Natural killer cell (primary cell): ENCODE data around the gene AGO3. TPM values are rescaled to one million over a fixed set of nuclear protein-coding genes. Genes with fewer than 3 reads are reported as not detected.

ENCODE experiments used
- ATAC-seq, 3 donors: fragments of 150-1000 bp in 2 of 3; fragments of 200-7000 bp in 1 of 3; cut with Tn5 transposase; 1 replicate in 1 of 3; 2 replicates in 2 of 3; pipeline ENCODE4 v1.10.0; 2021; ENCODE audit warnings: mild to moderate bottlenecking in 2 of 3, moderate library complexity in 2 of 3
- DNase-seq, 2 donors: peaks; one replicate each; pipeline versions ENCODE4 v3.0.0 to v3.0.0-alpha.2; 2013 to 2021; ENCODE audit warnings: mixed read lengths in 1 of 2
- H3K27ac ChIP-seq: one replicate; pipeline ENCODE4 v1.5.1; 2013; ENCODE audit warnings: mild to moderate bottlenecking, low read length
- H3K27me3 ChIP-seq: one replicate; pipeline ENCODE4 v1.6.1; 2013; ENCODE audit warnings: low read length; ENCODE audit not compliant: control insufficient read depth, insufficient read depth
- H3K36me3 ChIP-seq: one replicate; pipeline ENCODE4 v1.6.1; 2013; ENCODE audit warnings: low read length; ENCODE audit not compliant: control insufficient read depth, insufficient read depth
- H3K4me1 ChIP-seq: one replicate; pipeline ENCODE4 v1.6.1; 2013; ENCODE audit warnings: low read length; ENCODE audit not compliant: control insufficient read depth, insufficient read depth
- H3K4me3 ChIP-seq: one replicate; pipeline ENCODE4 v1.5.1; 2013; ENCODE audit warnings: low read length
- H3K9me3 ChIP-seq: one replicate; pipeline ENCODE4 v1.6.1; 2013; ENCODE audit warnings: low read length; ENCODE audit not compliant: control insufficient read depth, insufficient read depth
- H3K27ac Mint-ChIP-seq, 2 donors: one replicate each; pipeline ENCODE4 v1.8.0; 2022; ENCODE audit warnings: mild to moderate bottlenecking in 2 of 2, mixed read lengths in 2 of 2, moderate library complexity in 1 of 2
- H3K27me3 Mint-ChIP-seq, 2 donors: one replicate each; pipeline ENCODE4 v1.8.0; 2022; ENCODE audit warnings: low read depth in 2 of 2, mixed read lengths in 2 of 2
- H3K36me3 Mint-ChIP-seq: one replicate; pipeline ENCODE4 v1.8.0; 2022; ENCODE audit warnings: mixed read lengths
- H3K4me1 Mint-ChIP-seq, 2 donors: one replicate each; pipeline ENCODE4 v1.8.0; 2022; ENCODE audit warnings: mixed read lengths in 2 of 2
- H3K4me3 Mint-ChIP-seq: one replicate; pipeline ENCODE4 v1.8.0; 2022; ENCODE audit warnings: mild to moderate bottlenecking, moderate library complexity, mixed read lengths
- H3K9me3 Mint-ChIP-seq, 2 donors: one replicate each; pipeline ENCODE4 v1.8.0; 2022; ENCODE audit warnings: mixed read lengths in 2 of 2
- CTCF ChIP-seq: fragments of 200-600 bp; IDR thresholded peaks from one replicate; pipeline ENCODE4 v1.8.0; 2022; ENCODE audit warnings: antibody characterized with exemption
- WGBS: methylation state at CpG from one replicate; pipeline ENCODE4 v1.1.7; 2013; ENCODE audit warnings: missing lambda C conversion rate; ENCODE audit not compliant: insufficient coverage; 5-methylcytosine and 5-hydroxymethylcytosine counted together
- intact Hi-C: fragments of 100-400 bp; cut with micrococcal nuclease; formaldehyde crosslinking; loops from one replicate; pipeline ENCODE4 v1.14.2; 2022
- total RNA-seq, 4 donors: library from RNA; stranded (reverse); fragments of 120-200 nt in 1 of 4; gene quantifications; one replicate each; pipeline versions ENCODE4 v1.2.3 to v1.2.4, GENCODE V29; 2013 to 2022

Gene AGO3
- total RNA-seq, 3 donors from 2014 or later (not counting 1 experiment from before 2014, with no cell fraction given) = 36.5 to 49.6 (median 49.0) TPM

DNA sequence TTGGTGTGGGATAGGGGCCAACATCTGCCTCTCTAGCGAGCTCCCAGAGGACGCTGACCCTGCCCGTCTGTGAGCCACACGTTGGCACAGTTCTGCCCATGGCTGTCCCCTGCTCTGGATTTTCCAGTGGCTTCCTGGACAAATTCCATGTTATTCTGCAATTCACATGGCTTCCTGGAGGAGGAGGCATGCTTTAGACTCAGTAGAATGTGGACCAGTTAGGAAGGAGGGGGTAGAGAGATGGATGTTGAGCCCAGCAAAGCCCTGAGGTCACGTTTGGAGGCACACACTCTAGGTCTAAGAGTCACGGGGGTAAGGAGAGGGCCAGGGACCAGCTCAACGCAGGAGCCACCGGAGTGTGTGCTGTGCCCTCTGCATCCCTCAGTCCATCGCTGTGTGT lies 181.9 kb downstream of the AGO3 start:
- no peak for TF ChIP-seq CTCF
- Mint-ChIP-seq H3K36me3 (no peaks in the 10 kb centered on the region), H3K4me3 (no peak overlapping the region), H3K27ac (no peak overlapping the region), H3K9me3 (no peaks in the 10 kb centered on the region), H3K4me1 (peaks cover 5 to 10% of the 10 kb centered on the region in 2 donors), H3K27me3 (peaks cover 0 to 3% of the 10 kb centered on the region in 2 donors)
- H3K4me3 ChIP-seq = no peak overlapping the region
- H3K27ac ChIP-seq = no peak overlapping the region
- no peaks in the 10 kb centered on the region for H3K27me3 ChIP-seq
- no peaks in the 10 kb centered on the region for H3K9me3 ChIP-seq
- ATAC-seq (no peak), DNase-seq (no peak)
- 95% methylated on average over 9 of the region's 9 CpGs for WGBS
- peaks cover 19% of the 10 kb centered on the region for H3K4me1 ChIP-seq
- H3K36me3 ChIP-seq = no peaks in the 10 kb centered on the region
- intact Hi-C loops = no loop called here

DNA sequence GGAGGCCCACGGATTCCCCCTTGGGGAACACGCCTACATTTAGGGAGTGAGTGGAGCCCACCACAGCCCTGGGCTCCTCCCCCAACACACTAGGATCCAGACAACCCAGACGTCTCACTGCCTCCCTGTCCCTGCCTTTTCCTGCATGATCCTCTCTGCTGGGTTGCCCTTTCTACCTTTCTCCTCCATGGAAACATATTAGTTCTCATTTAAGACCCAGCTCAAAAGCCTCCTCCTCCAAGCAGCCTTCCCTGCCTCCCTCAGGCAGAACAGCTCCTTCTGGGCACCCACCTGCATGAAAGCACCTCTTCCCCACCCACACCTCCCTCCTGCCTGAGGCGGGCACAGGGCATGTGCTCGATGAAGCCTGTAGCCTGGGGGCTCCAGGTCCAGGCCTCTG lies 183.5 kb downstream of the AGO3 start:
- H3K27ac ChIP-seq = no peak overlapping the region
- intact Hi-C loops = no loop called here
- no peak overlapping the region for H3K4me3 Mint-ChIP-seq

GRCh38 chr1:36115200-36115669 lies 184.3 kb downstream of the AGO3 start:
- no peak for TF ChIP-seq CTCF
- H3K27ac ChIP-seq = no peak overlapping the region
- H3K27me3 Mint-ChIP-seq = no peaks in the 10 kb centered on the region
- no peaks in the 10 kb centered on the region for H3K9me3 Mint-ChIP-seq
- no peak overlapping the region for H3K4me3 ChIP-seq
- H3K27me3 ChIP-seq = no peaks in the 10 kb centered on the region
- no peak for ATAC-seq
- H3K36me3 Mint-ChIP-seq = no peaks in the 10 kb centered on the region
- no peaks in the 10 kb centered on the region for H3K4me1 Mint-ChIP-seq
- H3K27ac Mint-ChIP-seq = no peak overlapping the region
- peaks cover 15% of the 10 kb centered on the region for H3K4me1 ChIP-seq
- no peak overlapping the region for H3K4me3 Mint-ChIP-seq
- 82% methylated on average over 18 of the region's 18 CpGs for WGBS
- DNase-seq = no peak
- no peaks in the 10 kb centered on the region for H3K9me3 ChIP-seq
- H3K36me3 ChIP-seq = no peaks in the 10 kb centered on the region
- intact Hi-C loops = no loop called here

More for the DNA sequence above, 183.5 kb downstream of the AGO3 start:
- Histone ChIP-seq H3K4me1 (peaks cover 10% of the 10 kb centered on the region), H3K4me3 (no peak overlapping the region), H3K9me3 (no peaks in the 10 kb centered on the region), H3K36me3 (no peaks in the 10 kb centered on the region), H3K27me3 (no peaks in the 10 kb centered on the region)
- WGBS = 66% methylated on average over 5 of the region's 5 CpGs
- no peaks in the 10 kb centered on the region for H3K36me3 Mint-ChIP-seq
- H3K27me3 Mint-ChIP-seq = no peaks in the 10 kb centered on the region
- no peak for DNase-seq
- H3K27ac Mint-ChIP-seq = no peak overlapping the region
- no peaks in the 10 kb centered on the region for H3K9me3 Mint-ChIP-seq
- TF ChIP-seq CTCF = no peak
- no peak for ATAC-seq
- peaks cover under 1% of the 10 kb centered on the region in 2 donors for H3K4me1 Mint-ChIP-seq

DNA sequence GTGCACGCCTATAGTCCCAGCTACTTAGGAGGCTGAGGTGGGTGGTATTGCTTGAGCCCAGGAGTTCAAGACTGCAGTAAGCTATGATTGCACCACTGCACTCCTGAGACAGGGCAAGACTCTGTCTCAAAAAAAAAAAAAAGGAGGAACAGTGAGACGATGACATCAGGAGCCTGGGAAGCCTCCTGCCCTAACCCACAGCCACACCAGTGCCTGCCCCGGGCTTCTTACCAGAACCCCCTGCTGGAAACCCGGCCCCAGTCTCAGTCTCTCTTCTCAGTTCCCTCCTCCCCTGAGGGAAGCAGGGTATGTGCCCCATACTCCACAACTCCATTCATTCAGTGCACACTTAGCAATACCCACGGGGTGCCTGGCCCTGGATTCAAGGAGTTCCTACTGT lies 185.0 kb downstream of the AGO3 start:
- 85% methylated on average over 5 of the region's 5 CpGs for WGBS
- H3K4me1 Mint-ChIP-seq = no peaks in the 10 kb centered on the region

More for the DNA sequence above, 185.0 kb downstream of the AGO3 start:
- H3K27ac Mint-ChIP-seq = no peak overlapping the region
- Histone ChIP-seq H3K4me1 (peaks cover 15% of the 10 kb centered on the region), H3K9me3 (no peaks in the 10 kb centered on the region), H3K4me3 (no peak overlapping the region), H3K36me3 (no peaks in the 10 kb centered on the region), H3K27me3 (no peaks in the 10 kb centered on the region), H3K27ac (no peak overlapping the region)
- no peak overlapping the region for H3K4me3 Mint-ChIP-seq
- no peak for TF ChIP-seq CTCF
- H3K27me3 Mint-ChIP-seq = no peaks in the 10 kb centered on the region
- DNase-seq (no peak), ATAC-seq (peak in 1 of 3 donors; percentile 24)
- intact Hi-C loops = no loop called here
- H3K36me3 Mint-ChIP-seq = no peaks in the 10 kb centered on the region
- no peaks in the 10 kb centered on the region for H3K9me3 Mint-ChIP-seq
